ENCODE data around the gene TMIGD1. TPM values are rescaled to one million over a fixed set of nuclear protein-coding genes. Genes with fewer than 3 reads are reported as not detected.

TMIGD1 gene
- total RNA-seq, 1 donor from 2014 or later, result not detected

DNA sequence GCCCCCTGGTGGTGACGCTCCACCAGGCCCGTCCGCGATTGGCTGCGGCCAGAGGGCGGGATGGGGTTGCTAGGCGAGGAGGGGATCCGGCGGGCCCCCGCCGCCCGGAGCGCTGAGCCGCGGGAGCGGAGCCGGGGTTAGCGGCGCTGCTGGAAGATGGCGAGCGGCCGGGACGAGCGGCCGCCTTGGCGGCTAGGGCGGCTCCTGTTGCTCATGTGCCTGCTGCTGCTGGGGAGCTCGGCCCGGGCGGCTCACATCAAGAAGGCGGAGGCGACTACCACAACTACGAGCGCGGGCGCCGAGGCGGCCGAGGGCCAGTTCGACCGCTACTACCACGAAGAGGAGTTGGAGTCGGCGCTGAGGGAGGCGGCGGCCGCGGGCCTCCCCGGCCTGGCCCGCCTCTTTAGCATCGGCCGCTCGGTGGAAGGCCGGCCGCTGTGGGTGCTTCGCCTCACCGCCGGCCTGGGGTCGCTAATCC, 45.0 kb upstream of the TMIGD1 start, which contains the start of gene CPD:
CPD (plus strand) TSS at position 103 of the 478 bp plus-strand sequence; CDS start at position 157, 54 bp downstream.
- Histone ChIP-seq H3K4me2 (peak within 1 kb of the TSS; percentile 90), H2AFZ (replicated peaks) (peak within 1 kb of the TSS; percentile 95), H3K27me3 (peaks cover 29% of the 10 kb centered on the region), H3K4me1 (peaks cover 56% of the 10 kb centered on the region), H4K20me1 (ENCODE audit: low read depth) (peaks cover 47% of the 10 kb centered on the region), H3K4me3 (peak within 1 kb of the TSS; percentile 86), H3K9ac (peak within 1 kb of the TSS; percentile 58), H3K27ac (no peak within 1 kb of the TSS), H3K36me3 (no peaks in the 10 kb centered on the region), H3K9me3 (ENCODE audit: low read depth) (no peaks in the 10 kb centered on the region), H3K79me2 (ENCODE audit: low read depth) (peaks cover 48% of the 10 kb centered on the region), H3F3A (ENCODE audit: low read depth) (peaks cover 17% of the 10 kb centered on the region)
- TF ChIP-seq EZH2 (IDR thresholded peaks at IDR 0.05), result no peak
- TF ChIP-seq, protein P1, sequence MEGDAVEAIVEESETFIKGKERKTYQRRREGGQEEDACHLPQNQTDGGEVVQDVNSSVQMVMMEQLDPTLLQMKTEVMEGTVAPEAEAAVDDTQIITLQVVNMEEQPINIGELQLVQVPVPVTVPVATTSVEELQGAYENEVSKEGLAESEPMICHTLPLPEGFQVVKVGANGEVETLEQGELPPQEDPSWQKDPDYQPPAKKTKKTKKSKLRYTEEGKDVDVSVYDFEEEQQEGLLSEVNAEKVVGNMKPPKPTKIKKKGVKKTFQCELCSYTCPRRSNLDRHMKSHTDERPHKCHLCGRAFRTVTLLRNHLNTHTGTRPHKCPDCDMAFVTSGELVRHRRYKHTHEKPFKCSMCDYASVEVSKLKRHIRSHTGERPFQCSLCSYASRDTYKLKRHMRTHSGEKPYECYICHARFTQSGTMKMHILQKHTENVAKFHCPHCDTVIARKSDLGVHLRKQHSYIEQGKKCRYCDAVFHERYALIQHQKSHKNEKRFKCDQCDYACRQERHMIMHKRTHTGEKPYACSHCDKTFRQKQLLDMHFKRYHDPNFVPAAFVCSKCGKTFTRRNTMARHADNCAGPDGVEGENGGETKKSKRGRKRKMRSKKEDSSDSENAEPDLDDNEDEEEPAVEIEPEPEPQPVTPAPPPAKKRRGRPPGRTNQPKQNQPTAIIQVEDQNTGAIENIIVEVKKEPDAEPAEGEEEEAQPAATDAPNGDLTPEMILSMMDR (IDR thresholded peaks at IDR 0.05), result no peak
- TF ChIP-seq EZH2phosphoT487 (IDR thresholded peaks at IDR 0.05), result no peak
- Mint-ChIP-seq H3K9me3 (no peaks in the 10 kb centered on the region), H3K4me1 (peaks cover 40% of the 10 kb centered on the region), H3K36me3 (no peaks in the 10 kb centered on the region), H3K27me3 (ENCODE audit: insufficient read depth, low read depth) (peaks cover 10% of the 10 kb centered on the region), H3K4me3 (peak within 1 kb of the TSS; percentile 92), H3K27ac (peak within 1 kb of the TSS; percentile 28)
- DNase-seq (ENCODE audit: low spot score), result peak; percentile 98

DNA sequence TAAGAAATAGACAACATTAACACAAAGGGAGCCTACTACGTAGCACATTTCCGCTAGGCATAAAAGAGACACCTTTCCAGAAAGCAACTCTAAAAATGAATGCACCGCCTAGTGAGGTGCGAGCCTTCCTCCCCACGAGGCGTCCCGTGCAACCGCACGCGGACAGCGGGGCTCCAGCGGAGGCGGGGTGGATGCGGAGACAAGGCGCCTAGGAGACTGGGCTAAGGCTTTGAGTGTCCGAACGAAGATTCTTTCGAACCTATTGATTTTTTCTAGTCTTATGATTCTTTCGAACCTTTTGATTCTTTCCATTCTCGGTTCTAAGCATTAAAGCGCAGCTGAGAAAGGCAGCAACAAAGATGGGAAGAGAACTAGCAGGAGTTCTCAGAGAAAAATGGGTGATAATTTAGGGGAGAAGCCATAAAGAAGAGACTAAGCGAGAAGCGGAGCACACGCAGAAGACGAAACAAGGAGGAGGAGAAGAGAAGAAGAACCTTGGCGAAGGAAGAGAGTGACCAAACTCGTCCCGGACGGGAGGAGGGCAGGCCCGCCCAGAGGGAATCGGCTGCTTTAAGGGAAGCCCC, 44.5 kb upstream of the TMIGD1 start:
- Histone ChIP-seq H3K36me3 (no peaks in the 10 kb centered on the region), H3K4me2 (peak overlapping the region; percentile 90), H3K27ac (no peak overlapping the region), H3K4me3 (peak overlapping the region; percentile 86), H3K27me3 (peaks cover 29% of the 10 kb centered on the region), H3K4me1 (peaks cover 51% of the 10 kb centered on the region), H3K79me2 (ENCODE audit: low read depth) (peaks cover 42% of the 10 kb centered on the region), H2AFZ (replicated peaks) (peak overlapping the region; percentile 95), H4K20me1 (ENCODE audit: low read depth) (peaks cover 42% of the 10 kb centered on the region), H3F3A (ENCODE audit: low read depth) (peaks cover 17% of the 10 kb centered on the region), H3K9me3 (ENCODE audit: low read depth) (no peaks in the 10 kb centered on the region), H3K9ac (no peak overlapping the region)
- Mint-ChIP-seq H3K27me3 (ENCODE audit: insufficient read depth, low read depth) (peaks cover 12% of the 10 kb centered on the region), H3K36me3 (no peaks in the 10 kb centered on the region), H3K27ac (peak overlapping the region; percentile 28), H3K9me3 (no peaks in the 10 kb centered on the region), H3K4me3 (peak overlapping the region; percentile 92), H3K4me1 (peaks cover 40% of the 10 kb centered on the region)
- TF ChIP-seq EZH2phosphoT487 (IDR thresholded peaks at IDR 0.05) (no peak), EZH2 (IDR thresholded peaks at IDR 0.05) (peak; percentile 36)
- DNase-seq (ENCODE audit: low spot score), result peak; percentile 45

DNA sequence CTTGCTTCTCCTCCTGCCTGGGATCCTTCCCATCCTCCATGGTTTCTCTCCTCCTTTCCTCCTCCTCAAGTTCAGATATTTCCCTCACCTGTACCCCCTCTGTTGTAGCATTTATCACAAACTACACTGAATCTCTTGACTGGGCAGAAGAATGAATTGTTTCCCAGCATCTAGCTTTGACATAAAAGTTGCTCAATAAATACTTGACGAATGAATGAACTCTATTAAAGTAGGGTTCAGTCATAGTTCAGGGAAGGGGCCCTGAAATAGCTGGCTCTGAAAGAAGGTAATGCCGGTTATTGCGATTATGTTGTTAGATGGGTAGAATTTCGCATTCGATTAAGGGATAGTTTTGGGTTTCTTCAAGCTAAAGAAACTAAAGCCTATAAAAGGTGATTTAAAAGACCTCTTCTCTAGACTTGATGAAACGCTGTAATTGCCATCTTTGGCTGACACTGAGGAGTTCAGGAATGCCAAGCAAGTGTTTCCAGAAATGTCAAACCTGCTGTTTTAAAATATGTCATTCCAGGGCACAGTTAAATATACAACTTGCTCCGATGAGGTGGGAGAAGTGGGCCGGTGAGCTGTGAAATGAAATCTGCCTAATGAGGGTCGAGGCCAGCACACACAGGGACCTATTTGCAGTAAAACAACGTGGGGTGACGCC, 43.9 kb upstream of the TMIGD1 start:
- peak overlapping the region; percentile 92 for H3K4me3 Mint-ChIP-seq
- peaks cover 17% of the 10 kb centered on the region for H3F3A ChIP-seq (ENCODE audit: low read depth)
- H3K4me3 ChIP-seq, result peak overlapping the region; percentile 86
- H4K20me1 ChIP-seq (ENCODE audit: low read depth), result peaks cover 35% of the 10 kb centered on the region
- peaks cover 29% of the 10 kb centered on the region for H3K27me3 ChIP-seq
- H2AFZ ChIP-seq (replicated peaks), result peak overlapping the region; percentile 95
- H3K27ac ChIP-seq, result no peak overlapping the region
- no peak overlapping the region for H3K27ac Mint-ChIP-seq
- no peaks in the 10 kb centered on the region for H3K36me3 Mint-ChIP-seq
- H3K4me1 ChIP-seq, result peaks cover 45% of the 10 kb centered on the region
- H3K27me3 Mint-ChIP-seq (ENCODE audit: insufficient read depth, low read depth), result peaks cover 14% of the 10 kb centered on the region
- DNase-seq (ENCODE audit: low spot score), result no peak
- peaks cover 36% of the 10 kb centered on the region for H3K79me2 ChIP-seq (ENCODE audit: low read depth)
- H3K4me1 Mint-ChIP-seq, result peaks cover 37% of the 10 kb centered on the region
- peak overlapping the region; percentile 90 for H3K4me2 ChIP-seq
- no peaks in the 10 kb centered on the region for H3K9me3 ChIP-seq (ENCODE audit: low read depth)
- TF ChIP-seq EZH2 (IDR thresholded peaks at IDR 0.05) (no peak), EZH2phosphoT487 (IDR thresholded peaks at IDR 0.05) (no peak)
- TF ChIP-seq, protein P1 (IDR thresholded peaks at IDR 0.05), result no peak
- H3K9me3 Mint-ChIP-seq, result no peaks in the 10 kb centered on the region
- no peak overlapping the region for H3K9ac ChIP-seq
- H3K36me3 ChIP-seq, result no peaks in the 10 kb centered on the region

Measured in neural progenitor cell (in vitro differentiated cells).